Measurements from ENCODE around the gene ARFIP1.

DNA sequence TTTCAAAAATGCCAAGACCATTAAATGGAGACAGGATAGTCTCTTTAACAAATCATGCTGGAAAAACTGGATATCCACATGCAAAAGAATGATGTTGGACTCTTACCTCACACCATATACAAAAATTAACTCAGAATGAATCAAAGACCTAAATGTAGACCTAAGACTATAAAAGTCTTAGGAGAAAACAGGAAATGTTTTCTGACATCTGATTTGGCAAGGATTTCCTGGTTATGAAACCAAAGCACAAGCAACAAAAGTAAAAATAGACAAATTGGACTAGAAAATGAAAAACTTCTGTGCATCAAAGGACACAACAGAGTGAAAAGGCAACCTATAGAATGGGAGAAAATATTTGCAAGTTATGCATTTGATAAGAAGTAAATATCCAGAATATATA lies 37.6 kb downstream of the ARFIP1 start:
- TF ChIP-seq, protein P1, sequence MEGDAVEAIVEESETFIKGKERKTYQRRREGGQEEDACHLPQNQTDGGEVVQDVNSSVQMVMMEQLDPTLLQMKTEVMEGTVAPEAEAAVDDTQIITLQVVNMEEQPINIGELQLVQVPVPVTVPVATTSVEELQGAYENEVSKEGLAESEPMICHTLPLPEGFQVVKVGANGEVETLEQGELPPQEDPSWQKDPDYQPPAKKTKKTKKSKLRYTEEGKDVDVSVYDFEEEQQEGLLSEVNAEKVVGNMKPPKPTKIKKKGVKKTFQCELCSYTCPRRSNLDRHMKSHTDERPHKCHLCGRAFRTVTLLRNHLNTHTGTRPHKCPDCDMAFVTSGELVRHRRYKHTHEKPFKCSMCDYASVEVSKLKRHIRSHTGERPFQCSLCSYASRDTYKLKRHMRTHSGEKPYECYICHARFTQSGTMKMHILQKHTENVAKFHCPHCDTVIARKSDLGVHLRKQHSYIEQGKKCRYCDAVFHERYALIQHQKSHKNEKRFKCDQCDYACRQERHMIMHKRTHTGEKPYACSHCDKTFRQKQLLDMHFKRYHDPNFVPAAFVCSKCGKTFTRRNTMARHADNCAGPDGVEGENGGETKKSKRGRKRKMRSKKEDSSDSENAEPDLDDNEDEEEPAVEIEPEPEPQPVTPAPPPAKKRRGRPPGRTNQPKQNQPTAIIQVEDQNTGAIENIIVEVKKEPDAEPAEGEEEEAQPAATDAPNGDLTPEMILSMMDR (conservative IDR thresholded peaks at IDR 0.05): no peak
- no peak for TF ChIP-seq ZFX (IDR thresholded peaks at IDR 0.05)

All from C4-2B (cell line).